Measurements from ENCODE around the gene SPACA5B.
A peak's percentile ranks its signal among the peaks of the same experiment; 100 is the strongest.
"Not testable (repeated sequence)": the region's sequence is repeated elsewhere in the genome, so short reads cannot be mapped to it uniquely, and the experiment has no call there.

Gene SPACA5B

DNA sequence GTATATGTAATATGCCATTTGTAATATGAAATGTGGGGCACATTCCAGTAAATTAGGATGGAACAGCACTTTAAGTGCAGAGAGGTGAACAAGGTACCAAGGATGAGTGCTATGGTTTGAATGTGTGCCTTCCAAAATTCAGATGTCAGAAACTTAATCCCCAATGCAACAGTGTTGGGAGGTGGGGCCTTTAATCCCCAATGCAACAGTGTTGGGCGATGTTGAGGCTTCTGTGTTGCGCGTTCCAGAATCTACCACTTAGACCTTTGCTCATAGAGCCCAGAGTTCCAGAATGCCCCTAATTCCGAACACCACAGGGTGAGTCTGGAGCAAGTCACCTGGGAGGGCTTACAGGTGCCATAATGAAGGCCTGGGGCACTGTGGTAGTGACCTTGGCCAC lies at the start of gene SPACA5B:
TSS of gene SPACA5B (plus strand) at position 301 of the 400 bp plus-strand sequence. CDS start at position 363, 62 bp downstream.
- DNase-seq: not testable (repeated sequence)

DNA sequence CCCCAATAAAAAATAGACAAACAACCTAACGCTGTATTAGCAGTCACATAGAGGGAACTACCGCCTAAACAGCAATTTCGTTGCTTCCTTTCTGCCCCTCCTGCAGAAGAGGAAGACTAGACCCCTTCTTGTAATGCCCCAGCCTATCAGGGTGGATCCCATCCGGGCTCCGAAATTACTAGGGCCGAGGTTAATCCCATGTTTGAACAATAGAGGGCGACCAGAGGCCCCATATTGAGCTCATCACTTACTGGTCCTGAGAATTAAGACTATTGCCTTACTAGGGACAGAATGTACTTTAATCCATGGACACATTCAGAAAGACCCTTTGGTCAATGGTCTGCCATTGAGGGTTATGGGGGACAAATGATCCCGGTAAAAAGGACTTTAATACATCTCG lies 47.2 kb upstream of the SPACA5B start:
- DNase-seq: peak; percentile 26

DNA sequence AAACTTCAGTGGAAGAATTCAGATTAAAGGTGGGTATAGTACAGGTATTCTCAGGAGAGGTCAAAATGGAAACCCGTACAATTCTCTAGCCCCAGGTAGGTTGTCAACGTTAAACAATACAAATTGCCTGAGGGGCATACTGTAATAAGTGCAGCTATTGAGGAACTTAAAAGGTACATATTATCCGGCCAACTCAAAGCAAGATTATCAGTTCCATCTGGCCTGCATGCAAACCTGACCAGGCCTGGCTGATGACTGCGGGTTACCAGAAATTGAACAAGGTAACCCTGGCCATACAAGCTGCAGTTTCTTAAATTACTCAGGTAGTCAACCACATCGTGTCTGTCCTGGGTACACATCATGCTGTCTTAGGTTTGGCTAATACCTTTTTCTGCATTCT lies 46.7 kb upstream of the SPACA5B start:
- no peak for DNase-seq

DNA sequence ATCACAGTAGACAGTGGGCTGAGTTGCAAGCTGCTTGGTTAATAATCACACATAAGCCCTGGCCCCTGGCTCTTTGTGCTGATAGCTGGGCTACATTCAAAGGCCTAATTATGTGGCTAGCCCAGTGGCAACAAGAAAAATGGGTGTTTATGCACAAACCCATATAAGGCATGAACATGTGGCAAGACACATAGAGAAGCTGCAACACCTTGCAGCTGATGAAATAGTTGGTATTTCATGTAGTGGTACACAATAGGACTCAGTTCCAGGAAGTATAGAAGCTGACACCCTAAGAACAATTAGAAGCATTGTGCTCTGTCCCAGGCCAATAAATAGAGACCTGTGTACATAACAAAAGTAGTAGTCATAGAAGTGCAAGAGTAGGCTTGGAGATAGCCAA lies 44.3 kb upstream of the SPACA5B start:
- DNase-seq: no peak

DNA sequence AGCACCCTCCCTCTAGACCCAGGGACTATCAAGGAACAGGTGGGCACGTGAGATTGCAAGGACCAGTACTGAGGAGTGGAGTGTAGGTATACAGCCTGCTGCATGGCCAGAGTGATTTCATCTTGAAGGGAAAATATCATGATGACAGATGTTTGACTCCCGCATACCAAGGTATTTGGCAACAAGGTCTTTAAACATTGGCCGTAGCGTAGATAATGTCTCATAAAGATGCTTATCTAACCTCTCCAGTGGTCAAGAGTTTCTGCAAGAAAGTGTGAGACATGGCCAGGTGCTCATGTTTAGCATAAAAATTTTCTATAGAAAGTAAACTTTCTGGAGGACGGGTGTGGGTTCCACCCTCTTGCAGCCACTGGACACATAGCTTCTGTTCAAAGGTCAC lies 40.3 kb upstream of the SPACA5B start:
- DNase-seq: no peak

DNA sequence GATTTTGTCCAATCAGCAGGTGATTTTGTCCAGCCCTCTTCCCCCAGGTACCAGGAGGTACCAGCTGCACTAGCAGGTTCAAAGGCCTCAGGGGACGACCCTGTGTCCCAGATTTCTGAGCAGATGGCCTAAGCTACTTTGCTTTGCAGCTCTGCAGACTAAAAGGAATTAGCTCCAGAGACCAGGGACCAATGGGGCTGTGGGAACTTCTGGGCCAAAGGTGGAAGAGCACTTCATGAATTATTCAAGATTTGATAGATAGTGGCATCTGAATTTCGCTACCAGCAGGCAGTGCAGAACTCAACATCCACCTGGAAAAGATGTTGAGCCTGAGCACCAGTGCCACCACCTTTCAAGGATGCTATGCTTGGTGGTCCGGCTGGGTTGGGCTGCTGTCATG lies 37.9 kb upstream of the SPACA5B start:
- DNase-seq: not testable (repeated sequence)

DNA sequence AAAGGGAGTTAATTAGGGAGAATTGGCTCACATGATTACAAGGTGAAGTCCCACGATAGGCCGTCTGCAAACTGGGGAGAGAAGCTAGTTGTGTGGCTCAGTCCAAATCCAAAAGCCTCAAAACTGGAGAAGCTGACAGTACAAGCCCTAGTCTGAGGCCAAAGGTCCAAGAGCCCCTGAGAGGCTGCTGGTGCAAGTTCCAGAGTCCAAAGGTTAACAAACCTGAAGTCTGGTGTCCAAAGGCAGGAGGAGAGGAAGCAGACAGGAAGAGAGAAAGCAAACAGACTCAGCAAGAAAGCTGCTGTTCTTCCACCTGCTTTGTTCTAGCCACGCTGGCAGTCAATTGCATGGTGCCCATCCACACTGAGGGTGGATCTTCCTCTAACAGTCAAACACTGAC lies 29.0 kb upstream of the SPACA5B start:
- DNase-seq: no peak

DNA sequence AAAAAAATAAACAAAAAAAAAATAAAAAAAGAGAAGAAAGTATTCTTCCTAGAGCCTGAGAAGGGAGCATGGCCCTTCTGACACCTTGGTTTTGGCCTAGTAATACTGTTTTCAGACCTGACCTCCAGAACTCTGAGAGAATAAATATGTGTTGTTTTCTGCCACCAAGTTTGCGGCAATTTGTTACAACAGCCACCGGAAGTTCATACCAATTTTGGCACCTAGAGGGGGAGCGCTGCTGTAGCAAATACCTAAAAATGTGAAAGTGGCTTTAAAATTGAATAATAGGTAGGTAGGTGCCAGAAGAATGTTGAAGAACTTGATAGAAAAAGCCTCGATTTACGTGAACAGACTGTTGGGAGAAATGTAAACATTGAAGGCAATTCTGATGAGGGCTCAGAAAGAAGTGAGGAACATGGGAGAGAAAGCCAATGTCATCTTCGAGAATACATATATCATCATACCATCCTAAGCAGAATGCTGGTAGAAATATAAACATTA lies 27.5 kb upstream of the SPACA5B start:
- DNase-seq: no peak

DNA sequence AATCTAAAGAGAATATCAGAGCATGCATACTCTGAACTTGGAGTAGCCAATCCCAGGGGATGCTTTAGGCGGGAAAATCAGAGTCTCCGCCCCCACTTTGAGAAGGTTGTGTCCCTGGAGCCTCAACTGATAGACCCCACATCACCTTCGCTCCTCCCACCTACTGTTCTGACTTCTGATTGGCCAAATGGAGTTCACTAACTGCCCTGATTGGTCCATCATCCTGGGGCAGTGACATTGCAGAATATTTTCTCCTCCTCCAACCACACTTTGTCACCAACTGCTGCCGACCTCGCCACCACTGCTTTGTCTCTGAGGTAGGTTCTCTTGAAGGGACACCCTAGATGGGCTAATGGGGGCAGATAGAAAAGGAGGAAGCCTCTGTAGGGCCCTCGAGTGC lies 22.7 kb upstream of the SPACA5B start:
- no peak for DNase-seq

DNA sequence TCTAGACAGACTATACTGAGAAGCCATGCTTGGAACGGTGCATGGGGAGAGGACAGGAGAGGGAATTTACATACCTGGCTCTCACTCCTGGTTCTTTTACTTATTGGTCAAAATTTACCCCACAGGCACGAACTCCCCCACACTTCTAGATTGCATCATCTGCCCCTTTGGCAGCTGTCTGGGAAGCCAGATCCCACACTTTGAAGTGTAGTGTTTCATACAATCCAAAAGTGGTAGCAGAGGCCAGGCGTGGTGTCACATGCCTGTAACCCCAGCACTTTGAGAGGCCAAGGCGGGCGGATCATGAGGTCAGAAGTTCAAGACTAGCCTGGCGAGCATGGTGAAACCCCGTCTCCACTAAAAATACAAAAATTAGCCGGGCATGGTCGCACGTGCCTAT lies 5.1 kb upstream of the SPACA5B start:
- not testable (repeated sequence) for DNase-seq

DNA sequence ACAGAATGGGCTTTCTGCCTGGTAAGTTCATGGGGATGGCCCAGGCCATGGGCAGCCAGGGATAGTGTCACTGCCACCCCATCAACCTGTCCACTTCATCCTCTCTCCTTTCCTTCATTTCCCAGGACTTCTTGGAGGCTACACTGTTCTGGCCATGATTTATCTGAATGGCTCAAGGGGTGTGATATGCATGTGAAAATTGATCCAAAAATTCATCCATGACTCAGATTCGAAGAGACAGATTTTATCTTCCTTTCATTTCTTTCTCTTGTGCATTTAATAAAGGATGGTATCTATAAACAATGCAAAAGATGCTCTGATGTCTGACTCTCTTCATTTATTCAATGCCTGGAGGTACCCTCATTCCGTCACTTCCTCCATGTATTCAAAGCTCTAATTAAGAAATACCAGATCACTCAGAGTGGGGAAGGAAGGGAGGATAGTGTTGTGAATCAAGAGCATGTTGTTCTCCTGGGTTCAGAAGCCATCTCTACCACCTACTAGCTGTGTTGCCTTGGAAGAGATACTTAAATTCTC lies 1.9 kb downstream of the SPACA5B start:
- DNase-seq: not testable (repeated sequence)

DNA sequence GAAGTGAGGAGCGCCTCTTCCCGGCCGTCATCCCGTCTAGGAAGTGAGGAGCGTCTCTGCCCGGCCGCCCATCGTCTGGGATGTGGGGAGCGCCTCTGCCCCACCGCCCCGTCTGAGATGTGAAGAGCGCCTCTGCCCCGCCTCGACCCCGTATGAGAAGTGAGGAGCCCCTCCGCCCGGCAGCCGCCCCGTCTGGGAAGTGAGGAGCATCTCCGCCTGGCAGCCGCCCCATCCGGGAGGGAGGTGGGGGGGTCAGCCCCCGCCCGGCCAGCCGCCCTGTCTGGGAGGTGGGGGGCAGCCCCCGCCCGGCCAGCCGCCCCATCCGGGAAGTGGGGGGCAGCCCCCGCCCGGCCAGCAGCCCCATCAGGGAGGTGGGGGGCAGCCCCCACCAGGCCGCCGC lies 8.7 kb downstream of the SPACA5B start:
- not testable (repeated sequence) for DNase-seq

DNA sequence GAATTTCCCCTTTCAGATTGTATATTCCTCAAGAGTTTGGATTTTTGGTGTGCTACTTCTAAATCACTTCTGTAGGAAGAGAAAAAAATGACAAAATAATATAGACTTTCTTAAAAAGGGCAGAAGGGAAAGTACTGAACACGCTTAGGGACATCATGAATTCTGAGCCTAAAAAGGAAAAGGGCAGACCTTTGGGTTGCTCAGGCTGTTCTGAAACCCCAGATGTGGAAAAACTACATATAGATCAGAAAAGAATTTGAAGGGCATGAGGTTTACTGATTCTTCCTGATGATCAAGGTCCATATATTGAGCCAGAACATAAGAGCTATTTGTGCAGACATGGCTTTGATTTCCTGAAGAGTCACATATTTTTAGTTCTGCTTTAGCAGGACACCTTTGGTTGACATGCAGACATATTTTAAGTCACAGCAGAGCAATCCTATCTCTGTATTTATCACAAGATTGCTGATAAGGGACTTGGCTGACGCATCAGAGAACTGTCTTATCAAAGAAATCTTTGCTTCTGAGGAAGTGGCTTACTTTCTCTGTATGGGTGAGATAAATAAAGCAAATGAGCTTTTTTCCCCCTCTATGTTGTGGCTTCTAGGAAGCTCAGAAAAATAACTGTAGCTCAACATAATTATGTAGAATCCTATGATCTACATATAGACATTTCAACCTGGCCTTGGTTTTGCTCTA lies 11.5 kb downstream of the SPACA5B start:
- not testable (repeated sequence) for DNase-seq

DNA sequence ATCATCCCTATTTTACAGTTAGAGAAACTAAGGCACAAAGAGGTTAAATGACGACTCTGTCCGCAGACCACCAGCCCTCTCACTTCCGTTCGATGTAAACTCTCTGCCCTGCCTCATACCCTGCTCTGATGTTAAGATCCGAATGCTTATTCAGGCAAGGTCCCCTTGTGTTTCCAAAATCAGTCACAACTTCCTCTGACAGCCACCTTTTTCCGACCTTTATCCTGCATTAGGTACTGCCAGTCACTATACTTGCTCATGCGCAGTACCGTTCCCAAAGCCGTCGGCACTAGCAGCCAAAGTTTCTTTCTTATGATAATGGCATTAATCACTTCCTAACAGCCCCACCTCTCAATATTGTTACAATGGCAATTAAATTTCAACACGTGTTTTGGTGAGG lies 12.3 kb downstream of the SPACA5B start:
- not testable (repeated sequence) for DNase-seq

DNA sequence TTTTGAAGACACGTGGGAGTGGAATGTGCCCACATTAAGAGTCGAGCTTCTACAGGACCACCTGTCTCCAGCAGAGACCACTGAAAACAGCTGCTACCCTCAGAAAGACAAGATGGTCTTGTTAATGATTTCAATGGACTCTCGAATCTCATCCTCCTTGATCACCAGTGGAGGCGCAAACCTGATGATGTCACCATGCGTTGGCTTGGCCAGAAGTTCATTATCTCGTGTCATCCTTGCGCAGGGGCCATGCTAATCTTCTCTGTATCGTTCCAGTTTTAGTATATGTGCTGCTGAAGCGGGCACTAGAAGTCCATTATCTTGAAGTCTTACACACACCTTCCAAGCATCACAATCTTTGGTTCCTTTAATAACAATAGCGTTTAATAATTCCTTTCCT lies 23.3 kb downstream of the SPACA5B start:
- DNase-seq: no peak

DNA sequence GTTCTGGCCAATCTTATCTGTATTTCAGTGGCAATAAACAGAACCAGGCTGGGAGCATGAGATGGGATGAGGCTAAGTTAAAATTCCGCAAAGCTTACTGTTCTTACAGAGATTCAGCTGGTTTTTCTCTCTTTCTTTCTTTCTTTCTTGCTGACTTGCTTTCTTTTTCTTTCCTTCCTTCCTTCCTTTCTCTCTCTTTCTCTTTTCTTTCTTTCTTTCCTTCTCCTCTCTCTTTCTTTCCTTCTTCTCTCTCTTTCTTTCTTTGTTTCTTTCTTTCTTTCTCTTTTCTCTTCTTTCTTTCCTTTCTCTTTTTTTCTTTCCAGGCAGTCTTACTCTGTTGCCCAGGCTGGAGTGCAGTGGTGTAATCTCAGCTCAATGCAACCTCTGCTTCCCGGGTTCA lies 24.4 kb downstream of the SPACA5B start:
- DNase-seq: no peak

DNA sequence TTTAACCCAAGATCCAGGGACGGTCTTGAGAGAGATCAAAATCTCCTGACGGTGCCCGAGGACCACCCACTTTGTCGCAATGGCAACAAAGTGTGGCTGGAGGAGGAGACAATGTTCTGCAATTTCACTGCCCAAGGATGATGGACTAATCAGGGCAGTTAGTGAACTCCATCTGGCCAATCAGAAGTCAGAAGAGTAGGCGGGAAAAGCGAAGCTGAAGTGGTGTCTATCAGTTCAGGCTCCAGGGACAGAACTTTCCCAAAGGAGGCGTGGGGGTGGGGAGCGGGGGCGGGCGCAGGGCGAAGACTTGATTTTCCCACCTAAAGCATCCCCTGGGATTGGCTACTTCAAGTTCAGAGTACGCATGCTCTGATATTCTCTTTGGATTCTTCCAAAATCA lies 25.6 kb downstream of the SPACA5B start:
- no peak for DNase-seq

DNA sequence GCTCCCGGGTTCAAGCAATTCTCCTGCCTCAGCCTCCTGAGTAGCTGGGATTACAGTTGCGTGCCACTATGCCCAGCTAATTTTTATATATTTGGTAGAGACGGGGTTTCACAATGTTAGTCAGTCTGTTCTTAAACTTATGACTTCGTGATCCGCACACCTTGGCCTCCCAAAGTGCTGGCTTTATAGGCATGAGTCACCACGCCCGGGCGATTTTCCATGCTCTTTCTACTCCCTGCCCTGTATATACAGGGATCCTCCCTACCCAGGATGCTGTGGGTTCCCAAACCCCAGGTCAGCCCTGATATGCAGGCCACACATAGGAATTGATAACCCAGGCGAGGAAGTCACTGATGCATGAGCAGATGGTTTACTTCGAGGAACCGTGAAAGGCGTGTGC lies 34.8 kb downstream of the SPACA5B start:
- DNase-seq: no peak

DNA sequence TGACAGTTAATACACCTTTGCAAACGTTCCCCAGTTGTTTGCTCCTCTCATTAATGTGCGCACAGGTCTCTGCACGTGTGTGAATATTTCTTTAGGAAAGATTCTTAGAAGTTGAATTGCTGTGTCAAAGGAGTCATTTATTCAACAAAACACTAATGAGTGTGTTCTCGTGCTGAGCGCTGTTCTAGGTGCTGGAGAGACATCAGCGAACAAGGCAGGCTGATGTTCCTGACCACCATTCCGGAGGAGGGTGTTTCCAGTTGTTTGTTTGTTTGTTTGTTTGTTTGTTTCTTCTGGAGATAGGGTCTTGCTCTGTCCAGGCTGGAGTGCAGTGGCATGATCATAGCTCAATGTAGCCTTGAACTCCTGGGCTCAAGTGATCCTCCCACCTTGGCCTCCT lies 35.9 kb downstream of the SPACA5B start:
- DNase-seq: not testable (repeated sequence)

DNA sequence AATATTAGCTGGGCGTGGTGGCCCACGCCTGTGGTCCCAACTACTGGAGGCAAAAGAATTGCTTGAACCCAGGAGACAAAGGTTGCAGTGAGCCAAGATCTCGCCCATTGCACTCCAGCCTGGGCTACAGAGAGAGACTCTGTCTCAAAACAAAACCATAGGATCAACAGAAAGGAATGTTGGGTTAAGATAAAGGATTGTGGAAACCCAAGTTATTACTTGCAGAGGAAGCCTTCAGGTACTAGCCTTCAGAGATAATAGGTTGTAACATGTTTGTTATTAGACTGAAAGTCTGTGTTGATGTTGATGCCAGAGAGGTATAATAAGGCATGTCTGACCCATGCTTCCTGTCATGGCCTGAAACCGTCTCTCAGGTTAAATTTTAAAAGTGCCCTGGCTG lies 49.3 kb downstream of the SPACA5B start:
- DNase-seq: no peak

DNA sequence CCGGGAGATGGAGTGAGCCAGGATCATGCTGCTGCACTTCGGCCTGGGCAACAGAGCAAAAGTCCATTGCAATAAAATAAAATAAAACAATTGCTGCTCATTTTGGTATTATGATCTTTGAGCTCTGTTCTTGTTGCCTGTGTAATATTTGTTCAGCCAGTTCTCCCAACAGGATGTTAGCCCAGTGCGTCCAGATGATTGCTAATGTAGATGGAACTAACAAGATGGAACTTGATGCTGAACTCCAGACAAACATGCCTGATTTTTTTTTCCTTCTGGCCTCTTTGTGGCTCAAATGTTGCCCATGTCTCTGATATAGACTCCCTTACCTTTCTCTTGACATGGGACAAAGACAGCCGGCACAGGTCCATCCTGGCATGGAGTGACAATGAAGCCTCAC lies 50.4 kb downstream of the SPACA5B start:
- no peak for DNase-seq

DNA sequence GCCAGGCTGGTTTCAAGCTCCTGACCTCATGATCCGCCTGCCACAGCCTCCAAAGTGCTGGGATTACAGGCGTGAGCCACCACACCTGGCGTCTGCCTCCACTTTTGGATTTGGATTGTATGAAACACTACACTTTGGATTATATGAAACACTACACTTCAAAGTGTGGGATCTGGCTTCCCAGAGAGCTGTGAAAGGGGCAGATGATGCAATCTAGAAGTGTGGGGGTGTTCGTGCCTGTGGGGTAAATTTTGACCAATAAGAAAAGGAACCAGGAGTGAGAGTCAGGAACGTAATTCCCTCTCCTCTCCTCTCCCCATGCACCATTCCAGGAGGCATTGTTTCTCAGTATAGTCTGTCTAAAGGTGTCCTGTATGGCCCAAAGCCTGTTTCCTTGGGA lies 51.5 kb downstream of the SPACA5B start:
- not testable (repeated sequence) for DNase-seq

Measured in inflammatory macrophage treated with lipopolysaccharide for 4 hours (primary cell).